Activated B cell treated with CpG ODN at 0.5 μM for 24 hours (primary cell): ENCODE results near the gene TFAP2A. TPM values are rescaled to one million over a fixed set of nuclear protein-coding genes. Genes with fewer than 3 reads are reported as not detected.

Source experiments
- ATAC-seq: fragments of 200-7000 bp; cut with Tn5 transposase; one replicate; pipeline ENCODE4 v1.10.0; 2021; ENCODE audit warnings: low read depth, mild to moderate bottlenecking, moderate library complexity
- CTCF ChIA-PET: fragments of 350-600 bp; sonication (Branson Sonifier 250); formaldehyde crosslinking; loops from one replicate; lab custom pipeline; 2021; ENCODE audit warnings: antibody characterized with exemption; lab: Charles Lee
- POLR2A ChIA-PET: fragments of 350-600 bp; sonication (Branson Sonifier 250); formaldehyde crosslinking; loops from one replicate; lab custom pipeline; 2021; ENCODE audit warnings: antibody characterized with exemption; lab: Charles Lee
- DNase-seq: peaks from one replicate; pipeline ENCODE4 v3.0.0; 2022
- H3K27ac Mint-ChIP-seq: one replicate; pipeline ENCODE4 v1.8.0; 2020; ENCODE audit warnings: mixed read lengths
- H3K27me3 Mint-ChIP-seq: one replicate; pipeline ENCODE4 v1.8.0; 2021; ENCODE audit warnings: mixed read lengths
- H3K36me3 Mint-ChIP-seq: one replicate; pipeline ENCODE4 v1.8.0; 2021; ENCODE audit warnings: low read depth, mixed read lengths
- H3K4me1 Mint-ChIP-seq: one replicate; pipeline ENCODE4 v1.8.0; 2021; ENCODE audit warnings: mixed read lengths
- H3K4me3 Mint-ChIP-seq: one replicate; pipeline ENCODE4 v1.8.0; 2020; ENCODE audit warnings: mild to moderate bottlenecking, mixed read lengths
- H3K9me3 Mint-ChIP-seq: one replicate; pipeline ENCODE4 v1.8.0; 2020; ENCODE audit warnings: mixed read lengths
- intact Hi-C: fragments of 100-400 bp; cut with micrococcal nuclease; formaldehyde crosslinking; loops from one replicate; pipeline ENCODE4 v1.15.1; 2024
- total RNA-seq: library from RNA; stranded (reverse); gene quantifications from 2 replicates; pipeline ENCODE4 v1.2.3, GENCODE V29; 2022
- TF ChIP-seq, protein P1 (sequence below): fragments of 200-600 bp; IDR thresholded peaks from one replicate; pipeline ENCODE4 v1.8.0; 2022; ENCODE audit warnings: antibody characterized with exemption, mild to moderate bottlenecking

The TFAP2A gene
- total RNA-seq, 1 donor from 2014 or later: not detected

- TF ChIP-seq, protein P1, sequence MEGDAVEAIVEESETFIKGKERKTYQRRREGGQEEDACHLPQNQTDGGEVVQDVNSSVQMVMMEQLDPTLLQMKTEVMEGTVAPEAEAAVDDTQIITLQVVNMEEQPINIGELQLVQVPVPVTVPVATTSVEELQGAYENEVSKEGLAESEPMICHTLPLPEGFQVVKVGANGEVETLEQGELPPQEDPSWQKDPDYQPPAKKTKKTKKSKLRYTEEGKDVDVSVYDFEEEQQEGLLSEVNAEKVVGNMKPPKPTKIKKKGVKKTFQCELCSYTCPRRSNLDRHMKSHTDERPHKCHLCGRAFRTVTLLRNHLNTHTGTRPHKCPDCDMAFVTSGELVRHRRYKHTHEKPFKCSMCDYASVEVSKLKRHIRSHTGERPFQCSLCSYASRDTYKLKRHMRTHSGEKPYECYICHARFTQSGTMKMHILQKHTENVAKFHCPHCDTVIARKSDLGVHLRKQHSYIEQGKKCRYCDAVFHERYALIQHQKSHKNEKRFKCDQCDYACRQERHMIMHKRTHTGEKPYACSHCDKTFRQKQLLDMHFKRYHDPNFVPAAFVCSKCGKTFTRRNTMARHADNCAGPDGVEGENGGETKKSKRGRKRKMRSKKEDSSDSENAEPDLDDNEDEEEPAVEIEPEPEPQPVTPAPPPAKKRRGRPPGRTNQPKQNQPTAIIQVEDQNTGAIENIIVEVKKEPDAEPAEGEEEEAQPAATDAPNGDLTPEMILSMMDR: no peak
- DNase-seq (no peak), ATAC-seq (no peak)
- no peaks in the 10 kb centered on the region for H3K36me3 Mint-ChIP-seq
- H3K27ac Mint-ChIP-seq: no peak overlapping the region
- intact Hi-C loops: loop anchor here (5.0 kb wide), 1 partner anchor 642 kb away; no protein-coding TSS in a partner anchor
- peaks cover 25% of the 10 kb centered on the region for H3K27me3 Mint-ChIP-seq
- POLR2A ChIA-PET: no interaction called here
- no peaks in the 10 kb centered on the region for H3K4me1 Mint-ChIP-seq
- CTCF ChIA-PET: no interaction called here
- no peak overlapping the region for H3K4me3 Mint-ChIP-seq
- no peaks in the 10 kb centered on the region for H3K9me3 Mint-ChIP-seq
Observed at GRCh38 chr6:10449751-10450150, 34.9 kb upstream of the TFAP2A start.

GRCh38 chr6:10448096-10448495 lies 33.2 kb upstream of the TFAP2A start:
- no peak for ATAC-seq
- no peaks in the 10 kb centered on the region for H3K36me3 Mint-ChIP-seq
- no peaks in the 10 kb centered on the region for H3K9me3 Mint-ChIP-seq
- peaks cover 33% of the 10 kb centered on the region for H3K27me3 Mint-ChIP-seq
- no peak overlapping the region for H3K27ac Mint-ChIP-seq
- H3K4me3 Mint-ChIP-seq: no peak overlapping the region
- DNase-seq: no peak
- POLR2A ChIA-PET: no interaction called here
- intact Hi-C loops: no loop called here
- CTCF ChIA-PET: no interaction called here
- TF ChIP-seq, protein P1: no peak
- H3K4me1 Mint-ChIP-seq: no peaks in the 10 kb centered on the region

DNA sequence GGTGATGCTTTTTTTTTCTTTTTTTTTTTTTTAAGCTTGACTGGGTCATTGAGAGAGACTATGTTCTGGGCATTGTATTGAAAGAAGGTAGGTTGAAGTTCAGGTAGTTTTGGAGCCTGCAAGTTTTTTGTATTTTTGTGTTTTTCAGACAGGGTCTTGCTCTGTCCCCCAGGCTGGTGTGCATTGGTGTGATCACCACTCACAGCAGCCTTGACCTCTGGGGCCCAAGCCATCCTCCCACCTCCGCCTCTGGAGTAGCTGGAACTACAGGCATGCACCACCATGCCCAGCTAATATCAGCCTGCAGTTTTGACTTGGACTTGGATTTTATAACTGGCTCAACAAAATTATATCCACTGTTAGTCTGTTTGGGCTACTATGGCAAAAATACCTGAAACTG lies 31.7 kb upstream of the TFAP2A start:
- intact Hi-C loops: no loop called here
- Mint-ChIP-seq H3K27me3 (peaks cover 31% of the 10 kb centered on the region), H3K9me3 (peaks cover 2% of the 10 kb centered on the region), H3K4me3 (no peak overlapping the region), H3K4me1 (no peaks in the 10 kb centered on the region), H3K27ac (no peak overlapping the region), H3K36me3 (no peaks in the 10 kb centered on the region)
- no peak for DNase-seq
- ChIA-PET CTCF (no interaction called here), POLR2A (no interaction called here)
- no peak for ATAC-seq
- TF ChIP-seq, protein P1: no peak

- peaks cover 28% of the 10 kb centered on the region for H3K27me3 Mint-ChIP-seq
- peaks cover 3% of the 10 kb centered on the region for H3K9me3 Mint-ChIP-seq
- no peaks in the 10 kb centered on the region for H3K4me1 Mint-ChIP-seq
- intact Hi-C loops: no loop called here
- POLR2A ChIA-PET: no interaction called here
- CTCF ChIA-PET: no interaction called here
- no peak for ATAC-seq
- H3K4me3 Mint-ChIP-seq: no peak overlapping the region
- TF ChIP-seq, protein P1: no peak
- no peak for DNase-seq
- no peak overlapping the region for H3K27ac Mint-ChIP-seq
- H3K36me3 Mint-ChIP-seq: no peaks in the 10 kb centered on the region
Observed at GRCh38 chr6:10441655-10442009, 26.8 kb upstream of the TFAP2A start.

- POLR2A ChIA-PET: no interaction called here
- no peak for ATAC-seq
- H3K27me3 Mint-ChIP-seq: peaks cover 23% of the 10 kb centered on the region
- H3K4me3 Mint-ChIP-seq: no peak overlapping the region
- no peaks in the 10 kb centered on the region for H3K4me1 Mint-ChIP-seq
- intact Hi-C loops: no loop called here
- H3K27ac Mint-ChIP-seq: no peak overlapping the region
- CTCF ChIA-PET: no interaction called here
- TF ChIP-seq, protein P1: no peak
- no peaks in the 10 kb centered on the region for H3K36me3 Mint-ChIP-seq
- no peak for DNase-seq
- H3K9me3 Mint-ChIP-seq: peaks cover 3% of the 10 kb centered on the region
Observed at GRCh38 chr6:10441004-10441654, 26.3 kb upstream of the TFAP2A start.
